ENCODE measurements around the gene HECW1.

HECW1 gene

DNA sequence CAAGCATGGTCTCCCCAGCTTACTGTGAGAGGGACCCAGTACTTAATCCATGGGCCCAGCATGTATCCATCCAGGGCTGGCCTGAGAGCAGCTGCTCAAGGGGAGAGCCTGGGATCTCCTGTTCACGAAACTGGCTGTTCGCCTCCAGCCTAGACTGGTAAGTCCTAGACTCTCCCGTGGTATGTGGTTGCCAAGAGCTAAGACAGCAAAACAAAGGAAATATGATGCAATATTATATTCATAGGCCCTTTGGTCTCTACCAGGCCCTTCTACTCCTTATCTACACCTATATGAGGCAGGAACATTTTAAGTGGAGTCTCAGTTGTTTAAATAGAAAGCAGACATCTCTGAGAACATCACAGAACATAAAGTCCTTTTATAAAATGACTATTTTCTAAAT lies 441.6 kb downstream of the HECW1 start:
- Histone ChIP-seq H2BK5ac (ENCODE audit: low read length) (no peak overlapping the region), H3K23ac (ENCODE audit: low read length) (no peak overlapping the region), H2BK120ac (ENCODE audit: low read depth, low read length) (no peak overlapping the region), H2BK15ac (replicated peaks; ENCODE audit: low read depth) (no peak overlapping the region), H3K4me3 (ENCODE audit: low read length) (no peak overlapping the region), H3K56ac (ENCODE audit: low read length) (no peak overlapping the region), H3K27me3 (ENCODE audit: insufficient read depth, low read length, poor library complexity) (no peaks in the 10 kb centered on the region), H3K4me1 (ENCODE audit: control insufficient read depth, low read depth, low read length) (no peaks in the 10 kb centered on the region), H3K9ac (ENCODE audit: low read length) (no peak overlapping the region), H3K4ac (ENCODE audit: low read depth, low read length) (no peak overlapping the region), H3K4me2 (ENCODE audit: low read length) (no peak overlapping the region), H2AK5ac (ENCODE audit: low read length) (no peak overlapping the region), H3K36me3 (ENCODE audit: control insufficient read depth, insufficient read depth, low read length) (no peaks in the 10 kb centered on the region), H4K5ac (ENCODE audit: low read length) (no peak overlapping the region), H3K27ac (ENCODE audit: low read depth, low read length) (no peak overlapping the region), H3K79me2 (ENCODE audit: control insufficient read depth, insufficient read depth, low read length) (no peaks in the 10 kb centered on the region), H3K79me1 (ENCODE audit: low read length) (no peaks in the 10 kb centered on the region), H3K18ac (ENCODE audit: low read length) (no peak overlapping the region), H4K8ac (ENCODE audit: low read depth, low read length) (no peak overlapping the region)
- WGBS (ENCODE audit: extremely low coverage, insufficient coverage, low lambda C conversion rate), result no CpG with 5 or more reads among the region's 3 CpGs
- DNase-seq, result no peak

DNA sequence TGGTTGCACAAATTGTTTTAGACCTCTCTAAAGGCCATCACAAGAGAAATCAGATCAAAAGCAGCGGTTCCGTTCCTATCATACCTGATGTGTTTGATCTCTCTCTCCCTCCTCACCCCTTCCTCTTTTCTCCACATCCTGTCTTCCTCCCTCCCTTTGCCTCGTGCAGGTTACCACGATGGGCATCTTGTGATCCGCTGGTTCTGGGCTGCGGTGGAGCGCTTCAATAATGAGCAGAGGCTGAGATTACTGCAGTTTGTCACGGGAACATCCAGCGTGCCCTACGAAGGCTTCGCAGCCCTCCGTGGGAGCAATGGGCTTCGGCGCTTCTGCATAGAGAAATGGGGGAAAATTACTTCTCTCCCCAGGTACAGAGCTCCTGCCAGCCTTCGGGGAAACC lies 442.0 kb downstream of the HECW1 start:
- H3K18ac ChIP-seq (ENCODE audit: low read length), result no peak overlapping the region
- H3K27ac ChIP-seq (ENCODE audit: low read depth, low read length), result no peak overlapping the region
- H4K5ac ChIP-seq (ENCODE audit: low read length), result no peak overlapping the region
- H3K79me1 ChIP-seq (ENCODE audit: low read length), result no peaks in the 10 kb centered on the region
- no peaks in the 10 kb centered on the region for H3K36me3 ChIP-seq (ENCODE audit: control insufficient read depth, insufficient read depth, low read length)
- no peak overlapping the region for H3K56ac ChIP-seq (ENCODE audit: low read length)
- H2BK5ac ChIP-seq (ENCODE audit: low read length), result no peak overlapping the region
- no peaks in the 10 kb centered on the region for H3K4me1 ChIP-seq (ENCODE audit: control insufficient read depth, low read depth, low read length)
- WGBS (ENCODE audit: extremely low coverage, insufficient coverage, low lambda C conversion rate), result no CpG with 5 or more reads among the region's 15 CpGs
- no peaks in the 10 kb centered on the region for H3K79me2 ChIP-seq (ENCODE audit: control insufficient read depth, insufficient read depth, low read length)
- H2BK120ac ChIP-seq (ENCODE audit: low read depth, low read length), result no peak overlapping the region
- no peak overlapping the region for H3K23ac ChIP-seq (ENCODE audit: low read length)
- H2AK5ac ChIP-seq (ENCODE audit: low read length), result no peak overlapping the region
- H3K4me3 ChIP-seq (ENCODE audit: low read length), result no peak overlapping the region
- DNase-seq, result no peak
- no peak overlapping the region for H3K9ac ChIP-seq (ENCODE audit: low read length)
- no peak overlapping the region for H3K4me2 ChIP-seq (ENCODE audit: low read length)
- no peak overlapping the region for H4K8ac ChIP-seq (ENCODE audit: low read depth, low read length)
- no peak overlapping the region for H2BK15ac ChIP-seq (replicated peaks; ENCODE audit: low read depth)
- H3K4ac ChIP-seq (ENCODE audit: low read depth, low read length), result no peak overlapping the region
- no peaks in the 10 kb centered on the region for H3K27me3 ChIP-seq (ENCODE audit: insufficient read depth, low read length, poor library complexity)

DNA sequence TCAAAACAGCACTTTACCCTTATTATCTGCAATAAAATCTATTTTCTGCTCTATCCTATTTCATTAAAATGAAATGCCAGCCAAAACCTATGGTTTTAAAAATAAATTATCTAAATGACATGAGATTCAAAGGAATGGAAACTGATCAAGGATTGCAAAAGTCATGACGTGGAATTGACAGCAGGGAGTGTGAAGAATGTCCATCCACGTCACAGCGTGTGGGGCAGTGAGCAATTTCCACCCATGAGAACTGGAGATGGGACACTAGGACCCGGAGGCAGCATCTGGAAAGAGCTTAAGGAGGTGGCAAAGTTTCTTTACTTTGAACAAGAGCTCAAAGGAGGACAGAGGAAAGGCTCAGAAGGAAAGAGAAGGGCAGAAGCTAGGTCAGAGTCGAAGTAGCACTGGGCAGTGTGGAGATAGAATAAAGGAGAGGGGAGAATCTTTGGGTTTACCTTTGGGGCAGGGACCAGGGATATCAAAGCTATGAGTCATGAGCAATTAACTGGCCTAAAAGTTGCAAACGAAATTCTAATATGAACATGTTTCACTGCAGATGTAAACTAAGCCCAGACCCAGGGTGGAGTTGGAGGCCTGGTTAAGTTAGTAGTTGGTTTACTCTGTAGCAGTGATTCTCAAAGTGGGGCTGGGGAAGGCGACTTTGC lies 445.5 kb downstream of the HECW1 start:
- no peaks in the 10 kb centered on the region for H3K27me3 ChIP-seq (ENCODE audit: insufficient read depth, low read length, poor library complexity)
- no peaks in the 10 kb centered on the region for H3K79me2 ChIP-seq (ENCODE audit: control insufficient read depth, insufficient read depth, low read length)
- no peak overlapping the region for H3K4me3 ChIP-seq (ENCODE audit: low read length)
- no peak overlapping the region for H4K8ac ChIP-seq (ENCODE audit: low read depth, low read length)
- no peak overlapping the region for H2BK5ac ChIP-seq (ENCODE audit: low read length)
- no peak overlapping the region for H4K5ac ChIP-seq (ENCODE audit: low read length)
- no peak overlapping the region for H3K4ac ChIP-seq (ENCODE audit: low read depth, low read length)
- no peak for DNase-seq
- H3K27ac ChIP-seq (ENCODE audit: low read depth, low read length), result no peak overlapping the region
- no CpG with 5 or more reads among the region's 7 CpGs for whole genome bisulfite sequencing (ENCODE audit: extremely low coverage, insufficient coverage, low lambda C conversion rate)
- no peaks in the 10 kb centered on the region for H3K79me1 ChIP-seq (ENCODE audit: low read length)
- H2AK5ac ChIP-seq (ENCODE audit: low read length), result no peak overlapping the region
- no peak overlapping the region for H3K56ac ChIP-seq (ENCODE audit: low read length)
- no peak overlapping the region for H3K23ac ChIP-seq (ENCODE audit: low read length)
- no peaks in the 10 kb centered on the region for H3K4me1 ChIP-seq (ENCODE audit: control insufficient read depth, low read depth, low read length)
- no peak overlapping the region for H2BK120ac ChIP-seq (ENCODE audit: low read depth, low read length)
- H3K18ac ChIP-seq (ENCODE audit: low read length), result no peak overlapping the region
- no peak overlapping the region for H3K9ac ChIP-seq (ENCODE audit: low read length)
- H3K4me2 ChIP-seq (ENCODE audit: low read length), result no peak overlapping the region
- no peak overlapping the region for H2BK15ac ChIP-seq (replicated peaks; ENCODE audit: low read depth)
- no peaks in the 10 kb centered on the region for H3K36me3 ChIP-seq (ENCODE audit: control insufficient read depth, insufficient read depth, low read length)

GRCh38 chr7:43559171-43559945 lies 446.9 kb downstream of the HECW1 start:
- H3K79me1 ChIP-seq (ENCODE audit: low read length), result no peaks in the 10 kb centered on the region
- H3K18ac ChIP-seq (ENCODE audit: low read length), result no peak overlapping the region
- no peak overlapping the region for H3K4me3 ChIP-seq (ENCODE audit: low read length)
- no peak overlapping the region for H2BK5ac ChIP-seq (ENCODE audit: low read length)
- H2BK15ac ChIP-seq (replicated peaks; ENCODE audit: low read depth), result no peak overlapping the region
- H3K4me2 ChIP-seq (ENCODE audit: low read length), result no peak overlapping the region
- H3K56ac ChIP-seq (ENCODE audit: low read length), result no peak overlapping the region
- H3K4ac ChIP-seq (ENCODE audit: low read depth, low read length), result no peak overlapping the region
- H2BK120ac ChIP-seq (ENCODE audit: low read depth, low read length), result no peak overlapping the region
- H3K36me3 ChIP-seq (ENCODE audit: control insufficient read depth, insufficient read depth, low read length), result no peaks in the 10 kb centered on the region
- no peak for DNase-seq
- no peak overlapping the region for H4K8ac ChIP-seq (ENCODE audit: low read depth, low read length)
- H2AK5ac ChIP-seq (ENCODE audit: low read length), result no peak overlapping the region
- no peak overlapping the region for H3K23ac ChIP-seq (ENCODE audit: low read length)
- H3K9ac ChIP-seq (ENCODE audit: low read length), result no peak overlapping the region
- H3K4me1 ChIP-seq (ENCODE audit: control insufficient read depth, low read depth, low read length), result no peaks in the 10 kb centered on the region
- H3K79me2 ChIP-seq (ENCODE audit: control insufficient read depth, insufficient read depth, low read length), result no peaks in the 10 kb centered on the region
- no peaks in the 10 kb centered on the region for H3K27me3 ChIP-seq (ENCODE audit: insufficient read depth, low read length, poor library complexity)
- H4K5ac ChIP-seq (ENCODE audit: low read length), result no peak overlapping the region
- no peak overlapping the region for H3K27ac ChIP-seq (ENCODE audit: low read depth, low read length)
- WGBS (ENCODE audit: extremely low coverage, insufficient coverage, low lambda C conversion rate), result no CpG with 5 or more reads among the region's 14 CpGs

- H4K5ac ChIP-seq (ENCODE audit: low read length), result no peak overlapping the region
- no peak overlapping the region for H3K56ac ChIP-seq (ENCODE audit: low read length)
- no peaks in the 10 kb centered on the region for H3K36me3 ChIP-seq (ENCODE audit: control insufficient read depth, insufficient read depth, low read length)
- no peak overlapping the region for H3K18ac ChIP-seq (ENCODE audit: low read length)
- no peak overlapping the region for H3K4me2 ChIP-seq (ENCODE audit: low read length)
- no peak overlapping the region for H3K4me3 ChIP-seq (ENCODE audit: low read length)
- H4K8ac ChIP-seq (ENCODE audit: low read depth, low read length), result no peak overlapping the region
- no peak overlapping the region for H3K9ac ChIP-seq (ENCODE audit: low read length)
- no peaks in the 10 kb centered on the region for H3K27me3 ChIP-seq (ENCODE audit: insufficient read depth, low read length, poor library complexity)
- H2AK5ac ChIP-seq (ENCODE audit: low read length), result no peak overlapping the region
- no peaks in the 10 kb centered on the region for H3K79me2 ChIP-seq (ENCODE audit: control insufficient read depth, insufficient read depth, low read length)
- no peak overlapping the region for H2BK120ac ChIP-seq (ENCODE audit: low read depth, low read length)
- H3K23ac ChIP-seq (ENCODE audit: low read length), result no peak overlapping the region
- no peaks in the 10 kb centered on the region for H3K4me1 ChIP-seq (ENCODE audit: control insufficient read depth, low read depth, low read length)
- H2BK15ac ChIP-seq (replicated peaks; ENCODE audit: low read depth), result no peak overlapping the region
- no CpG with 5 or more reads among the region's 2 CpGs for WGBS (ENCODE audit: extremely low coverage, insufficient coverage, low lambda C conversion rate)
- no peak overlapping the region for H2BK5ac ChIP-seq (ENCODE audit: low read length)
- no peak for DNase-seq
- no peak overlapping the region for H3K27ac ChIP-seq (ENCODE audit: low read depth, low read length)
- H3K79me1 ChIP-seq (ENCODE audit: low read length), result no peaks in the 10 kb centered on the region
- no peak overlapping the region for H3K4ac ChIP-seq (ENCODE audit: low read depth, low read length)
These were observed 447.5 kb downstream of the HECW1 start for GRCh38 chr7:43559946-43560335.

All from mesendoderm (in vitro differentiated cells).